GM13976 (cell line): ENCODE measurements around the gene CRISPLD2.
"Not testable (repeated sequence)": the region's sequence is repeated elsewhere in the genome, so short reads cannot be mapped to it uniquely, and the experiment has no call there.

Source experiments
- DNase-seq: peaks from one replicate; pipeline ENCODE4 v3.0.0; 2012; ENCODE audit warnings: low spot score
- CTCF ChIP-seq: IDR thresholded peaks from 2 replicates; pipeline ENCODE4 v1.5.1; 2012; ENCODE audit warnings: borderline replicate concordance, mild to moderate bottlenecking; ENCODE audit not compliant: insufficient read depth; ENCODE audit errors: extremely low read depth, missing control alignments, control extremely low read depth
- in situ Hi-C: fragments of 300-500 bp; cut with MboI; formaldehyde crosslinking; loops from one replicate; pipeline ENCODE4 v1.12.0; 2022; ENCODE audit warnings: low sequenced_read_pairs, mixed read lengths, inconsistent platforms; ENCODE audit not compliant: unreplicated experiment

CRISPLD2 gene

GRCh38 chr16:84829168-84829965 is 9.6 kb downstream of the CRISPLD2 start:
- DNase-seq = no peak
- in situ Hi-C loops = no loop called here

GRCh38 chr16:84830765-84831384 is 11.1 kb downstream of the CRISPLD2 start:
- TF ChIP-seq CTCF = no peak
- in situ Hi-C loops = no loop called here
- DNase-seq = no peak

More at GRCh38 chr16:84829168-84829965, 9.6 kb downstream of the CRISPLD2 start:
- no peak for TF ChIP-seq CTCF

GRCh38 chr16:84831728-84832127 is 11.9 kb downstream of the CRISPLD2 start:
- in situ Hi-C loops, DNase-seq: not testable (repeated sequence)

- TF ChIP-seq CTCF = no peak
- in situ Hi-C loops = no loop called here
- DNase-seq = no peak
Measured at GRCh38 chr16:84832488-84833143, 12.8 kb downstream of the CRISPLD2 start.

GRCh38 chr16:84833144-84833500 is 13.3 kb downstream of the CRISPLD2 start:
- no peak for DNase-seq
- no peak for TF ChIP-seq CTCF
- in situ Hi-C loops = no loop called here

GRCh38 chr16:84833542-84834402 is 14.0 kb downstream of the CRISPLD2 start:
- in situ Hi-C loops = no loop called here
- no peak for TF ChIP-seq CTCF
- no peak for DNase-seq

- DNase-seq = no peak
- no peak for TF ChIP-seq CTCF
- in situ Hi-C loops = no loop called here
Measured at GRCh38 chr16:84834403-84834772, 14.6 kb downstream of the CRISPLD2 start.
